Measurements from ENCODE around the gene TRAPPC5.

Gene TRAPPC5

DNA sequence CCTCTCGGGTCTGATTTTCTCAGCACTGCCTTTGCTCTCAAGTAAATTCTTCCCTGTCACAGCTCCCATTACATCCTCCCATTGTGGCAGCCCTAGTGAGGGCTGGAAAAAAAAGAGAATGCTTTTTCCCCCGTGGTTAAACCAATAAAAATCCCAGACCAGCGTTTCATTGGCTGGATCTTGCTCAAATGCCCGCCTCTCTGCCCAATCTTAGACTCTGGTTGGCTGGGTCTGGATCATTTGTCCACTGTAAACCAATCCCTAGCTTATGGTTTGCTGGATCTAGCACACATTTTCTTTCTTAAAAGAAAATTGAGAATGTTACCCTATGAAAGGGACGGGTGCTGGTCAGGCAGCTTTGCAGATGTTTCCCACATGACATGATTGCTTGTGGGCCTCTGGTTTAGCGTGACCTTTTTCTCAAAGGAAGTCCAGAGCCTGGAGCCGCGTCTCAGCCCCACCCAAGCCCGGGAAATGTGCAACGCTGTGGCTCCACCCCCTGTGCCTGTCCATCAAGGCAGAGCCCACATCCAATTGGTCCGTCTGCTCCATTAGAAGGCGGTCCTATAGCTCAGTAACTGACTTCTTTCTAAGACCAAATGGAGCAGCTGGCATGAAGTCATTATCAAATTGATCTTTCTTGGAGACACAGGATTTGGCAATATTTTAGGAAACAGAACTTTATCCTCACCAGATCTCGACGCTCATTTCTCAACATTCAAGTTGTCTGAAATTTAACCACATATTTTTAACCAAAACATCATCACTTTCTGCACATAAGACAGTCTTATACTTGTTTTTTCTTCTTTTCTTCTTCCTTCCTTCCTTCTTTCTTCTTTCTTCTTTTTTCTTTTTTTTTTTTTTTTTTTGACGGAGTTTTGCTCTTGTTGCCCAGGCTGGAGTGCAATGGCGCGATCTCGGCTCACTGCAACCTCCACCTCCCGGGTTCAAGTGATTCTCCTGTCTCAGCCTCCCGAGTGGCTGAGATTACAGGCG lies 6.3 kb upstream of the TRAPPC5 start:
- no peak for DNase-seq (ENCODE audit: low read depth in 2 of 2, low spot score in 1 of 2)

DNA sequence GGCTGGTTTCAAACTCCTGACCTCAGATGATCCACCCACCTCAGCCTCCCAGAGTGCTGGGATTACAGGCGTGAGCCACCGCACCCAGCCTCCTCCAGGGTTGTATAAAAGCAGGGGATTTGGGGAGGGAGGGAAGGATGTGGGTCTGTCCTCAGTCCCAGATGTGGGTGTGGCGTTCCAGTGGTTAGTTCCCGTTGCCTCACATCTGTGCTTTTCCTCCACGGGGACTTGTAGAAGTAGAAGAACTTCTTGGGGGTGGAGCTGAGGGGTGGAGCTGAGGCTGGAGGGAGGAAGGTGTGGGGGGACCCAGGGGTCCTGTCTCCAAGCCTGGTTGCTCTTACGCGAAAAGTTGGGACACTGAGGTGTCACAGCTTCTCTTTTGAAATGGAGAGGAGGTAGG lies 4.3 kb upstream of the TRAPPC5 start:
- no peak for DNase-seq (ENCODE audit: low read depth in 2 of 2, low spot score in 1 of 2)

DNA sequence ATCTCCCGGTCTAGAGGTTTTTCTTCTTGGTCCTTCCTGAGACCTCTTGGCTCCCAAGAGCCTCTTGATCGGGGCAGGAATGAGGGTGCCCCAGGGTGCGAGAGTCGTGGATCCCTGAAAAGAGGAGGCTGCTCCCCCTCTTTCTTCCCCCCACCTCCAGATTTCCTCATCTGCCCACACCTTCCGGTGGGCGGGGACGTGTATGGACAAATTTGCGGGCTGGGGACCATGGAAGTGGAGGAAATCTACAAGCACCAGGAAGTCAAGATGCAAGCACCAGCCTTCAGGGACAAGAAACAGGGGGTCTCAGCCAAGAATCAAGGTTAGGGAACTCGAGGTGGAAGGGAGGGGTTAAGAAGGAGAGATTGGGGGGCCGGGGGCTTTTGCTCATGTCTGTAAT lies 3.8 kb upstream of the TRAPPC5 start, which contains the start of gene MCEMP1:
TSS of gene MCEMP1 (plus strand) at position 237 of the 400 bp plus-strand sequence. CDS start at position 268, 31 bp downstream.
- DNase-seq (ENCODE audit: low read depth in 2 of 2, low spot score in 1 of 2) = no peak

DNA sequence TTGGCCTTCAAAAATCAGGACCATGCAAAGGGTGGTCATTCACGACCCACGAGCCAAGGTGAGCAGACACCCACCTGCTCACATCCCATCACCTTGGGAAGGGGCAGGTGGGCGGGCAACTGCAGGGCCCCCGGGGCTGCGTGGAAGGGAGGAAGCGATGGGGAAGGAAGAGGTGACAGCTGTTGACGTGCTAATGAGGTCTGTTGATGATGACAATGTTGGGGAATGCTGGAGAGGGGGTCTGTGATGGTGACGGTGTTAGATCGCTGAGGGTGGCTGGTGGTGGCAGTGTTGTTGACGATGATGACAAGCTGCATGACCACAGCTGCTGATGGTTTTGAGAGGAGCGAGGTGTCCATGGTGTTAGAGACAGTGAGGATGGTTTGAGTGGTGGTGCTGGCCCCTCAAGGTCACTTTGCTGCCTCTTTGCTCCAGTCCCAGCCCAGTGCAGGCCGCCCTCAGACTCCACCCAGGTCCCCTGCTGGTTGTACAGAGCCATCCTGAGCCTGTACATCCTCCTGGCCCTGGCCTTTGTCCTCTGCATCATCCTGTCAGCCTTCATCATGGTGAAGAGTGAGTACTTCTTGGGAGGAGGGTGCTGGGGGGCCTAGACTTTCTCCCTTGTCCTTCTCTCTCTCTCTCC lies 2.8 kb upstream of the TRAPPC5 start:
- DNase-seq (ENCODE audit: low read depth in 2 of 2, low spot score in 1 of 2) = no peak

DNA sequence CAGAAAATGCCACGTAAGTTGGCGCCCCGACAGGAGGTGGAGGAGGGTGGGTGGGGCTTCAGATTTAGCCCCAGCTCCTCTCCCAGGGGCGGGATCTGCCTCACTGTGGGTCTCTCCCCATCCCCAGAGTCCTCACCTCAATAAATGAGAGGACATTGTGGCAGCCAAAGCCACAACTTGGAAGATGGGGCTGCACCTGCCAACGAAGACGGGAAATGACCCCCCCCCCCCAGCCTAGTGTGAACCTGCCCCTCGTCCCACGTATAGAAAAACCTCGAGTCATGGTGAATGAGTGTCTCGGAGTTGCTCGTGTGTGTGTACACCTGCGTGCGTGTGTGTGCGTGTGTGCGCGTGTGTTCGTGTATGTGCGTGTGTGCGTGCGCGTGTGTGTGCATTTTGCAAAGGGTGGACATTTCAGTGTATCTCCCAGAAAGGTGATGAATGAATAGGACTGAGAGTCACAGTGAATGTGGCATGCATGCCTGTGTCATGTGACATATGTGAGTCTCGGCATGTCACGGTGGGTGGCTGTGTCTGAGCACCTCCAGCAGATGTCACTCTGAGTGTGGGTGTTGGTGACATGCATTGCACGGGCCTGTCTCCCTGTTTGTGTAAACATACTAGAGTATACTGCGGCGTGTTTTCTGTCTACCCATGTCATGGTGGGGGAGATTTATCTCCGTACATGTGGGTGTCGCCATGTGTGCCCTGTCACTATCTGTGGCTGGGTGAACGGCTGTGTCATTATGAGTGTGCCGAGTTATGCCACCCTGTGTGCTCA lies 1.5 kb upstream of the TRAPPC5 start:
- DNase-seq (ENCODE audit: low read depth in 2 of 2, low spot score in 1 of 2) = peak in 1 of 2 donors; percentile 40

GRCh38 chr19:7679771-7680605 lies 645 bp upstream of the TRAPPC5 start:
- DNase-seq (ENCODE audit: low read depth in 2 of 2, low spot score in 1 of 2) = no peak

- peak; percentile 60 to 68 for DNase-seq (ENCODE audit: low read depth in 2 of 2, low spot score in 1 of 2)
These were observed 924 bp downstream of the TRAPPC5 start for GRCh38 chr19:7681340-7682174.

- DNase-seq (ENCODE audit: low read depth in 2 of 2, low spot score in 1 of 2) = no peak
These were observed 1.7 kb downstream of the TRAPPC5 start for GRCh38 chr19:7682175-7682855.

DNA sequence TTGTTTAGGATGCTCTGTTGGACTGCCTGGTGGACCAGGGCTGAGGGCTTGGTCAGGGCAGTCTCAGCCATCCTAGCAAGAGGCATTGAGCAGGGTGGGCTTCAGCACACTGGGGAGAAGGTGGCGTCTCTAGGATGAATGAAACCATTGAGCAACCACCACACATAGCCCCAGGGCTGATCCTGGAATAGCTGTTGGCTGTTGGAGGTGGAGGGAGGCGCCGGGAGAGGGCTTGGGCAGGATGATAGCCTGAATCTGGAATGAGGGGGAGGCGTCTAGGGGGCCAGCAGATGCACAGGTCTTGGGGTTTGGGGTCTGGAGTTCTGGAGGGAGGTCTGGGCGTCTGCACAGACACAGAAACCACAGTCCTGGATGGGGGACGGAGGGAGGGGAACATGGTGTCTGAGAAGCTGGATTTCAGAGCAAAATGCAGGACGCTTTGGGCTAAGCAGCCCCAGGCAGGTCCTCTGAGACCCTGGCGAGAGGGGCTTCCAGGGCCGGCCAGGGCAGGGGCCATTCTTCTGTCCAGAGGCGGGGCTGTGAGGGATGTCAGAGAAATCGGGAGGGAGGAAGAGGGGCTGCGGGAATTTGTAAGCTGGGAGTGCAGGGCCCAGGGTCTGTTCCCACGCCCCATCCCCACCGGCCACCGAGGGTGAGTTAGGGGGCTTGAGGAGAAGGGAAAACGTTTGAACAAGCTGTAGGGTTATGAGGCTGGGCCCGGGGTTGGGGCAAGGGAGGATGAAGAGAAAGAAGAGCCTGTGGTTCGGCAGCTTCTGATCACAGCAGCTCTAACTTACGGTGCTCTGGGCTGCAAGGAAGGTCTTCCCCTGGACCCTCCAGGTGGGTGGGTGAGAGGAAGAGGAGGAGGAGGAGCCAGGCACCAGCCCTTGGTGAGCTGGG lies 5.2 kb downstream of the TRAPPC5 start:
- DNase-seq (ENCODE audit: low read depth in 2 of 2, low spot score in 1 of 2) = no peak

GRCh38 chr19:7687177-7687576 lies 6.5 kb downstream of the TRAPPC5 start:
- DNase-seq (ENCODE audit: low read depth in 2 of 2, low spot score in 1 of 2) = no peak

GRCh38 chr19:7689165-7689564 lies 8.5 kb downstream of the TRAPPC5 start:
- DNase-seq (ENCODE audit: low read depth in 2 of 2, low spot score in 1 of 2) = no peak

- DNase-seq (ENCODE audit: low read depth in 2 of 2, low spot score in 1 of 2) = no peak
These were observed 10.2 kb downstream of the TRAPPC5 start for GRCh38 chr19:7690779-7691258.

DNA sequence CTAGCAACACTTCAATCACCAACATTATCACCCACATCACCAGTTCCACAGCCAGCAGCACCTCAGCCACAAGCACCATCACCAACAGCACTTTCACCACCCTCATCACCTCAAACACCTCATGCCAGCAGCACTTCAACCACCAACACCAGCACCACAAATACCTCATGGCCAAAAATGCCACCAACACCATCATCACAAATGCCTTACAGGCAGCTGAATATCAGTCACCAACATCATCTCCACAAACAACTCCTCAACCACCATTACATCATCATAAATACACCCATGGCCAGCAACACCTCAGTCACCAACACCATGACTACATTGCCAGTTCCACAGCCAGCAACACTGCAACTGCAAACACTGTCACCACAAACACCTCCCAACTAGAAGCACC lies 10.9 kb downstream of the TRAPPC5 start:
- no peak for DNase-seq (ENCODE audit: low read depth in 2 of 2, low spot score in 1 of 2)

- DNase-seq (ENCODE audit: low read depth in 2 of 2, low spot score in 1 of 2) = no peak
These were observed 11.9 kb downstream of the TRAPPC5 start for GRCh38 chr19:7692417-7693088.

GRCh38 chr19:7694499-7694898 lies 13.9 kb downstream of the TRAPPC5 start:
- no peak for DNase-seq (ENCODE audit: low read depth in 2 of 2, low spot score in 1 of 2)

GRCh38 chr19:7697721-7698287 lies 17.2 kb downstream of the TRAPPC5 start:
- no peak for DNase-seq (ENCODE audit: low read depth in 2 of 2, low spot score in 1 of 2)

DNA sequence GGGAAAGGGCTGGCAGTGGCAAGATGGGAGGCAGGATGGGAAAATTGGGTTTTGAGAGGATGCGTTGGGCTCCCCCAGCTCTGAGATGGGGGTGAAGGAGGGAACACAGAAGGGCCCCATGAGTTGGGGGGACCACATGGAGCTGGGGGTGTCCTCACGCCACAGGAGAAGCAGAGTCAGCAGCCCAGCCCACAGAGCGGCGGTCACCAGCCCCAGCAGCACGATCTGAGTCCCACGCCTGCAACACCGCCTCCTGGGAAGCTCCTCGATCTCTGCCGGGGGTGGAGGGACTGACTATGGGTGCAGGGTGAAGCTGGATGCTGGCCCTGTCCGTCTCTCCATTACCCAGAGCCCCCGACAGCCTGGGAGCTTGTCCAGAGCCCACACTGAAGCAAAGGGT lies 17.9 kb downstream of the TRAPPC5 start:
- DNase-seq (ENCODE audit: low read depth in 2 of 2, low spot score in 1 of 2) = no peak

Measured in stimulated activated CD8-positive, alpha-beta memory T cell treated with anti-CD3 and anti-CD28 coated beads, Interleukin-4, amount 100 ng/mL, for 1 hour (primary cell).